Measurements from ENCODE around the gene PDXDC1. TPM values are rescaled to one million over a fixed set of nuclear protein-coding genes. Genes with fewer than 3 reads are reported as not detected.
"Not testable (repeated sequence)": the region's sequence is repeated elsewhere in the genome, so short reads cannot be mapped to it uniquely, and the experiment has no call there.

The PDXDC1 gene
- total RNA-seq, 1 donor from 2014 or later: 65.6 TPM

DNA sequence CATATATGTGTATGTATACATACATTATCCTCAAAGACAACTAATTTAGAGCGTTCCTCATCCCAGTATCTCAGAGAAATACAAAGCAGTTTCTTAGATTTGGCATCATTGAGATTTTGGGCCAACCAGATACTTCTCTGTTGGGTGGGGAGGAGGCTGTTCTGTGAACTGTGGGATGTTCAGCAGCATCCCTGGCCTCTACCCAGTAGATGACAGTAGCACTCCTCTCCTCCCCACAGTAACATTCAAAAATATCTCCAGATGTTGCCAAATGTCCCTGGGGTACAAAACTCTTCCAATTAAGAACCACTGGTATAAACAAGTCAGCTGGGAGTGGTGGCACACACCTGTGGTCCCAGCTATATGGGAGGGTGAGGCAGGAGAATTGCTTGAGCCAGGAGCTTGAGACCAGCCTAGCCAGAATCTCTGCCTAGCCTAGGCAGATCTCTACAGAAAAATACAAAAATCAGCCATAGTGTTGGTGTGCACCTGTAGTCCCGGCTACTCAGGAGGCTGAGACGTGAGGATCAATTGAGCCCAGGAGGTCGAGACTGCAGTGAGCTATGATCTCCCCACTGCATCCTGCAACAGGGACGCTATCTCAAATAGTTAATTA, 125.7 kb downstream of the PDXDC1 start:
- DNase-seq (ENCODE audit: low read depth, low spot score); H3K27me3 Mint-ChIP-seq (ENCODE audit: low read depth); H3K4me3 Mint-ChIP-seq; H3K9me3 Mint-ChIP-seq; H3K36me3 Mint-ChIP-seq (ENCODE audit: low read depth); H3K4me1 Mint-ChIP-seq; H3K27ac Mint-ChIP-seq (ENCODE audit: unreplicated experiment): not testable (repeated sequence)

DNA sequence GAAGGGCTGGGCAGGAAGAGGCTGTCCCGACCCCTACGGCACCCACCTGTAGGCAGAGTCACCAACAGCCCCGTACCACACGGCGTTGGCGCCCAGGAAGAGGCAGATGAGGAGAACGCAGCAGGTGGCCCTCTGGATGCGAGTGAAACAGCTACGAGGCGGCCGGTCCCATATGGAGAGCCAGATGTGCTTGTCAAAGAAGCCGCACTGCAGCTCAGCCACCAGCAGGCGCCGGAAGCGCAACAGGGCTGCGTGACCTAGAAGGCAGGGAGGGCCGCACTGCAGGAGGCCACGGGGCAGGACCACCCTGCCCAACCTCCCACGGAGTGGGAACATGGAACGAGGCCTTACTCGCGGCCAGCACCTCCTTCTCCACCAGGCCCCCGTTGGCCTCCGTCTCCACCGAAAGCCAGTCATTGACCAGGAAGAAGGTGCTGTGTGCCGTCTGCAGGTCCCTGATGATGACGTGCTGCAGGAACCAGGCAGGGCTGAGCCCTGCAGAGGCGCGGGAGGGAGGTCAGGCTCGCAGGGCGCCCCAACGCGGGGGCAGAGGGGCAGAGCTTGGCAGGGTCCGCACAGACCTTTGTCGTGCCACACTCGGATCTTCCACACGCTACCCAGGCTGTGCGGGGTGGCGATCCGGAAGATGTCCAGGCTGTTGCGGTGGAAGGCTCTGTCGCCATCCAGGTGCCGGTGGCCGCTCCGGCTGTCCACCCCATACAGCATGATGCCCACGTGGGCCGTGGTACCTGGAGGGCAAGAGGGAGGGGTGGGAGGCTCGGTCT, 153.0 kb downstream of the PDXDC1 start:
- not testable (repeated sequence) for H3K36me3 Mint-ChIP-seq (ENCODE audit: low read depth); H3K9me3 Mint-ChIP-seq; H3K4me3 Mint-ChIP-seq; H3K27me3 Mint-ChIP-seq (ENCODE audit: low read depth); H3K27ac Mint-ChIP-seq (ENCODE audit: unreplicated experiment); DNase-seq (ENCODE audit: low read depth, low spot score); H3K4me1 Mint-ChIP-seq

DNA sequence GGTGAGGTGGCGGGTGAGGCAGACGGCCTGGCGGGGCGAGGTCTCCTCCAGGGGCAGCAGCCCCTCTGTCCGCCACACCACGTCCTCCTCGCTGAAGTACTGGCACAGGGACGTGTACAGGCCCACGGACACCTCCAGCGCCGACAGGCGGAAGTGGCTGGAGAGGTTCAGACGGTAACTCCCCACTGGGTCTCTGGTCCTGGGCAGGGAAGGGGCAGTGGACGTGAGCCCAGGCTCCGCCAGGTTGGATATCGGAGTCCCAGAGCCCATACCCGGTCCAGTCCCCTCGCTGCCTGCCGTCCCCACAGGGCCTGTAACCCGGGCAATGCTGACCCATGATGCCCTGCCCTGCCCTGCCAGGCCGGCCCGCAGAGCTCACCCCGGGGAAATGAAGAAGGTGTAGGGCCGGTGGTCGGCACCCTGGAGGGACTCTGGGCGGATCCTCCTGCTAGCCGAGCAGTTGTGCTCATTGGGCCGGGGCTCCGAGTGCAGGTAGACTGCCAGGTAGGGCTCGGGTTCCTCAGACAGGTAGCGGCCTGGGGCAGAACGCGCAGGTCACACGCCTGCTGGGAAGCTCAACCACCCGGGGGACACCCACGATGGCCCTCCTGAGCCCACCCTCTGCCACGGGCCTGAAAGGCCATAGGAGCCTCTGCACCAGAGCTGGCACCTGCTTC, 155.6 kb downstream of the PDXDC1 start:
- H3K27me3 Mint-ChIP-seq (ENCODE audit: low read depth); H3K36me3 Mint-ChIP-seq (ENCODE audit: low read depth); H3K27ac Mint-ChIP-seq (ENCODE audit: unreplicated experiment); DNase-seq (ENCODE audit: low read depth, low spot score); H3K4me1 Mint-ChIP-seq; H3K4me3 Mint-ChIP-seq; H3K9me3 Mint-ChIP-seq: not testable (repeated sequence)

DNA sequence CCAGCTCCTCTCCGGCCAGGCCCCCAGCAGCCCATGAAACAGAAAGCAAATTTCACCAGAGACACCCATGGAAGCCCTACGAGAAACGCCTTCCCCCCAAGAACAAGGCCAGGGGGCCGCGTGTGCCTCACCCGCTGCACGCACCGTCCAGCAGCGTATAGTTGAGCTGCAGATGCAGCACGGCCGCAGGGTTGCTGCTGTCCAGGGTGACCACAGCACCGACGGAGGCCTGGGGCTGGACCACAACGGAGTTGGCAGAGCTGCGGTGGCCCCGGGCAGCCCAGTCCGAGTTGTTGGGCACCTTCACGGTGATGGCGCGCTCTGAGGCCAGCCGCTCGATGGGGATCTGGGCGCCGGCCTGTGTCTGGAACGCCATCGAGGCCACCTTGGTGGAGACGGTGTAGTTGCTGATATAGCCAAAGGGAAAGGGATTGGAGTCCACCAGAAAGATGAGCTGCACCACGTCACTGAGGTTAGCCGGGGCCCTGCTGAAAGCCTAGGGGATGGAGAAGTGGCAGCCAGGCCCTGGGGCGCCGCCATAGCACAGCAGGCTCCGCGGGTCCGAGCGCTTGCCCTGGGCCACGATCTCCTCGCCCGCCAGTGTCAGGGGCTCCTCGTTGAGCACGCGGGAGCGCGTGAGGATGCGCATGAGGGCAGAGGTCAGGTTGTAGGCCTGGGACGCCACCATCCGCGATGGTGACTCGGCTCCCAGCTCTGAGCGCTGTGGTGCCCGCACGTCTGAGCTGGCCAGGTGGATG, 156.3 kb downstream of the PDXDC1 start:
- H3K9me3 Mint-ChIP-seq; H3K4me1 Mint-ChIP-seq; H3K27me3 Mint-ChIP-seq (ENCODE audit: low read depth); H3K36me3 Mint-ChIP-seq (ENCODE audit: low read depth); H3K27ac Mint-ChIP-seq (ENCODE audit: unreplicated experiment); H3K4me3 Mint-ChIP-seq; DNase-seq (ENCODE audit: low read depth, low spot score): not testable (repeated sequence)

DNA sequence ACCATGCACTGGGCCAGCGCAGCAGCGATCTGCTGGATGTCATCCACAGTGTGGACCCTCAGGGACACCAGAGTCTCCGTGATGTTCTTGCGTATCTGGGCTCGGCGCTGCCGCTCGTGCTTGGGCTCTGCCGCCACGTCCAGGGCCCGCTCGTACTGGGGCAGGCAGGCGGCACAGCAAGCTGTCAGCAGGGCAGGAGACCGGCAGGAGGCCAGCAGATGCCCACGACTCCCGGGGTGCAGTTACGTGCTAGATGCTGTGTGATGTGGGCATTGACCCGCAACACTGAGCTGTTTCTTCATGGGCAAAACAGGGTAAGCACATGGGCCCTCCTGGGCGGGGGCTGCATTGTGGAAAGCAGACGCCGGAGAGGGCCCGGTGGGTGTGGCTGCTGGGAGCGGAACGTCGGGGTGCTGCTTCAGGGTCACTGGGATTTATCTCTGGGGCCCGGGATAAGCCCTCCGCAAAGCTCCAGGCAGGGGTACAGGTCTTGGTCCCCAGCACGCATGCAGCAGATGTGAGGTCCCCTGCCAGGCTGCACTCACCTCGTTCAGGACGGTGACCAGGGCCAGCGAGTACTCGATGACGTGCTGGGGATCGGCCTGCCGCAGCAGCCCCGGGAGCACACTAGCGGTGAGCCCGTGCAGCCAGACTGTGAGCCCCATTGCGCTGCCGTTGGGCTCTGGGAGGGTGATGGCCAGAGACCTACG, 158.0 kb downstream of the PDXDC1 start:
- not testable (repeated sequence) for H3K36me3 Mint-ChIP-seq (ENCODE audit: low read depth); H3K4me3 Mint-ChIP-seq; H3K27me3 Mint-ChIP-seq (ENCODE audit: low read depth); H3K9me3 Mint-ChIP-seq; H3K4me1 Mint-ChIP-seq; DNase-seq (ENCODE audit: low read depth, low spot score); H3K27ac Mint-ChIP-seq (ENCODE audit: unreplicated experiment)

DNA sequence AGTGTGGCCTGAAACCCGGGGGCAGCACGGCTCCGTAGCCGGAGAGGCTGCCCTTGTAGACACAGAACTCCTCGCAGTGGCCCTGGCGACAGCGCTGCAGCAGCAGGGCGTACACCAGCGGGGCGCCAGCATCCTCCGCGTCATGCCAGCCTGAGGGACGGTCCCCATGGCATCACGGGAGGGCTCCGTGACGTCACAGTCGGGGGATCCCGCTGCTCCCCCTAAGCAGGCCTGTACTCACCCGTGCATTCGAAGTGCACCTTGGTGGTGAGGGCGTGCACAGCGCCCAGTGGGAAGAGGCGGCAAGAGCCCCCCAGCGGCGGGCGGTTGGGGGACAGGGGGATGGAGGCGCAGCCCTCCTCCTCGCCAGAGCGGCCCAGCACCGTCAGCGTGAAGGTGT, 158.7 kb downstream of the PDXDC1 start:
- not testable (repeated sequence) for H3K36me3 Mint-ChIP-seq (ENCODE audit: low read depth); H3K4me1 Mint-ChIP-seq; H3K27ac Mint-ChIP-seq (ENCODE audit: unreplicated experiment); H3K4me3 Mint-ChIP-seq; DNase-seq (ENCODE audit: low read depth, low spot score); H3K27me3 Mint-ChIP-seq (ENCODE audit: low read depth); H3K9me3 Mint-ChIP-seq

DNA sequence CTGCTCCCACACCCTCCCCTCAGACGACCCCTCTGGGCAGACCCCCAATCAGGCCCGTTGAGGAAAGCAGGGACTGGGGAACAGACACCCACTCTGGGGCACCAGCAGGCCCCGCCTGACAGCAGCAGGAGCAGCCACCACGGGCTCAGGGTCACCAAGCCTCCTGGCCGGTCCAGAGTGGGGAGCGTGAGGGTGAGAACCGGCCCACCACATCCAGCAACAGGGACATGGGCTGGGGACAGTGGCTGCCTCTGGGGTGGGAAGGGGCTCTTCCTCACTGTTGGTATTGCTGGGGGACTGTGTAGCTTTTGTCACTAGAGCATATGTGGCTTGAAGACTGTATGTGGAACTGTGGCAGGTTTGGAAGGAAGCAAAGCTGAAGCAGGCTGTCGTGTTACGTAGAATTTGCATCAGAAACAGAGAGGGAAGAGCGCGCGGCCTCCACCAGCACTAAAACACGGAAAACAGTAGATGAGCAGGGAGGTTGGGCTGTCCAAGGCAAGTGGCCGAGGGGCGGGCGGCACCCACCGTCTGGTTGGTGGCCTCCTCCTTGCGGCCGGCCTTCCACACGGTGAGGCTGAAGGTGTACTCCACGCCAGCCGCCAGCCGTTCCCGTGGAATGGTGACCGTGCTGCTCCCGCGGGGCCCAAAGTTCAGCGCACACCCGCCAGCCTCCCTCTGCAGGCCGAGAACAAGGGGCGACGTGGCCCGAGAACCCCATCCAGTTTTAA, 160.1 kb downstream of the PDXDC1 start:
- H3K9me3 Mint-ChIP-seq; DNase-seq (ENCODE audit: low read depth, low spot score); H3K36me3 Mint-ChIP-seq (ENCODE audit: low read depth); H3K4me3 Mint-ChIP-seq; H3K4me1 Mint-ChIP-seq; H3K27me3 Mint-ChIP-seq (ENCODE audit: low read depth); H3K27ac Mint-ChIP-seq (ENCODE audit: unreplicated experiment): not testable (repeated sequence)

DNA sequence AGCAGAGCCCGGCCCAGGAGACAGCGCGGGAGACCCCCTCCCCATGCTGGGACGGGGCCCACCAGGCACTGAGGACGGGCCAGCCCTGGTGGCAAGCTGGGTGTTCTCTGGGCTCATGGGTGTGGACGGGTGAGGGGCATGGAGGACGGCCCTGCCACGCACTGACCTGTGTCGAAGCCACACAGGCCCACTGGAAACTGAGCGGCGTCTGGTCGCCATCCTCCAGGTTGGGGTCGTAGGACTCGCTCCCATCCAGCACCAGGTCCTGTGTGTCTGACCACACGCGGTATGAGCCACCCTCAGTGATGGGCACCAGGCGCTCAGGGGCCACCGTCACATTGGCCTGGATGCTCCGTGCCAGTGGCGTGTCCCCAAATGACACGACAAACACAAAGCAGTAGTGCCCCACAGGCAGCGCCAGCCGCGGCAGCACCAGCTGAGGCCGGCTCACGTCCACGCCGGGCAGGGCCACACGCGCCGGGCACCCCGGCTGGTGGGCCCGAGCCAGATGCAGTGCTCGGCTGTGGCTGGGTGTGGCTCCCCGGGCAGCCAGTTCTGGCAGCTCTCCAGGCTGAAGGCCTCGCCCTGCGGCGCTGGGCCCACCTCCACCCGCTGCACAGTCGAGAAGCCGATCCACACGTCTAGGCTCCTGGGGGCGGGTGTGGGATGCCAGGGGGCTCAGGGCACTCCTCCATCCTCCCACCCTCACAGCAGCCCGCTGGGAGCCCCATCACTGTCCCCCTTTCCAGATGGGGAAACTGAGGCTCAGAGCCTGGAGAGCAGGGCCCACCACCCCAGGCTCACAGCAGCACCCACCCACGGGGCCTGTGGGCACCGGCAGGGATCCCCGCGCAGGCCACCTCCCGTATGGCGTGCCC, 160.9 kb downstream of the PDXDC1 start:
- H3K27ac Mint-ChIP-seq (ENCODE audit: unreplicated experiment); H3K36me3 Mint-ChIP-seq (ENCODE audit: low read depth); H3K9me3 Mint-ChIP-seq; DNase-seq (ENCODE audit: low read depth, low spot score); H3K4me3 Mint-ChIP-seq; H3K27me3 Mint-ChIP-seq (ENCODE audit: low read depth); H3K4me1 Mint-ChIP-seq: not testable (repeated sequence)

DNA sequence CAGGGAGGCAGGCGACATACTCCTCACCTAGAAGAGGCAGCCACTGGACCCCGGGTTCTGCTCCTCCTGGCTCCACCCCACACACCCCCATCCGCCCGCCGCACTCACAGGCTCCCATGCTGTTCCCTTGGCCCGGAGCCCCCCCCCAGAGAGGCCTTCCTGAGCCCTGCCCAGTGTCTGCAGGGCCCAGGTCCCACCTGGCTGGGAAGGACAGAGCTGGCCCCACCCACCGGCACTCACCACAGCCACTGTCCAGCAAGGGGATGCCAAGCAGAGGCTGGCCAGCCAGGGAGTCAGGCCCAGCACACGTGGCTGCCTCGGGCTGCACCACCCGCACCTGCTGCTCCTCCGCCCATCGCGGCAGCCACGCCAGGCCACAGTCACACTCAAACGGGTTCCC, 162.7 kb downstream of the PDXDC1 start:
- not testable (repeated sequence) for H3K27ac Mint-ChIP-seq (ENCODE audit: unreplicated experiment); H3K4me3 Mint-ChIP-seq; H3K36me3 Mint-ChIP-seq (ENCODE audit: low read depth); H3K27me3 Mint-ChIP-seq (ENCODE audit: low read depth); H3K4me1 Mint-ChIP-seq; H3K9me3 Mint-ChIP-seq; DNase-seq (ENCODE audit: low read depth, low spot score)

DNA sequence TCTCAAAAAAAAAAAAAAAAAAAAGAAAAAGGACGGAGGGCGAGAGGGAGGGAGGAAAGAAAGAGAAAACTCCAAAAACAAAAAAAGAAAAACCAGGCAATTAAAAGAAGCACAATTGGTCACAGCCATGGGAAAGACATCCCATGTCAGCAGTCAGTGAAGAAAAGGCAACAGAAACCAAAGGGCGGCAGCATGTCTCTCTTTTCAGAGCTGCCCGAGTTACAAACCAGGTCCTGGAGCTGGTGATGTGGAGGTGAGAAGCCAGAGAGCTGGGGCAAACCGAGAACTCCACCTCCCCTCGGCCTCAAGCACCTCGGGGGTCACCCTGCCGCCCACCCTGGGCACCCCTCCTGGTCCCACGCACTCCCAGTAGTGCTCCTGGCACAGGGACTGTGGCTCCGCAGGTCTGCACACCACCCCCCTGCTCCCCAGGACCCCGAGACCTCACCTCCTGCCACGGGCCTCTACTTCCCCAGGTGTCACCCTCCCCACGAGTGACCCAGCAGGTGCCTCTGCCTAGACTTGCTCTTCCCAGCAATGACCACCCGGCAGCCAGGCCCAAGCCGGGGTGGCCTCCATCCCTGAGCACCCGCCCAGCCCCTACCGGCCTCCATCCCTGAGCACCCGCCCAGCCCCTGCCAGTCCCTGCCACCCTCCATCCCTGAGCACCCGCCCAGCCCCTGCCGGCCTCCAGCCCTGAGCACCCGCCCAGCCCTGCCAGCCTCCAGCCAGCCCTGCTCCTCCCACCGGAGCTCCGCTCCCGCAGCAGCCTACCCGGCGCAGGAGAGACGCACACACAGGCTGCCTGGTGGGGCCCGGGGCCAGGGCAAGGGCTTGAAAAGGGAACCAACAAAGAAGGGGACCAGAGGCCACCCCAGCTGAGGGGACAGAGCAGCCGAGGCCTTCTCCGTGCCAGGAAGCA, 165.9 kb downstream of the PDXDC1 start:
- not testable (repeated sequence) for H3K4me1 Mint-ChIP-seq; H3K36me3 Mint-ChIP-seq (ENCODE audit: low read depth); H3K9me3 Mint-ChIP-seq; H3K27me3 Mint-ChIP-seq (ENCODE audit: low read depth); H3K27ac Mint-ChIP-seq (ENCODE audit: unreplicated experiment); DNase-seq (ENCODE audit: low read depth, low spot score); H3K4me3 Mint-ChIP-seq
